CD4-positive, alpha-beta T cell treated with Interleukin-10 for 1 hour (primary cell): ENCODE measurements around the gene ERC1.
"Not testable (repeated sequence)": the region's sequence is repeated elsewhere in the genome, so short reads cannot be mapped to it uniquely, and the experiment has no call there.

Source experiments
- DNase-seq: peaks from one replicate; pipeline ENCODE4 v3.0.0-alpha.2; 2020

The ERC1 gene

DNA sequence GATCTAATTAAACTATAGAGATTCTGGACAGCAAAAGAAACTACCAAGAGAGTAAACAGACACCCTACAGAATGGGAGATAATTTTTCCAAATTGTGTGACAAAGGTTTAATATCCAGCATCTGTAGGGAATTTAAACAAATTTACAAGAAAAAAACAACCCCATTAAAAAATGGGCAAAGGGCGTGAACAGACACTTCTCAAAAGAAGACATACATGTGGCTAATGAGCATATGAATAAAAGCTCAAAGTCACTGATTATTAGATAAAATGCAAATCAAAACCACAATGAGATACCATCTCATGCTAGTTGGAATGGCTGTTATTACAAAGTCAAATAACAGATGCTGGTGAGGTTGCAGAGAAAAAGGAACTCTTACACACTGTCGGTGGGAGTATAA is 309.4 kb downstream of the ERC1 start:
- no peak for DNase-seq

DNA sequence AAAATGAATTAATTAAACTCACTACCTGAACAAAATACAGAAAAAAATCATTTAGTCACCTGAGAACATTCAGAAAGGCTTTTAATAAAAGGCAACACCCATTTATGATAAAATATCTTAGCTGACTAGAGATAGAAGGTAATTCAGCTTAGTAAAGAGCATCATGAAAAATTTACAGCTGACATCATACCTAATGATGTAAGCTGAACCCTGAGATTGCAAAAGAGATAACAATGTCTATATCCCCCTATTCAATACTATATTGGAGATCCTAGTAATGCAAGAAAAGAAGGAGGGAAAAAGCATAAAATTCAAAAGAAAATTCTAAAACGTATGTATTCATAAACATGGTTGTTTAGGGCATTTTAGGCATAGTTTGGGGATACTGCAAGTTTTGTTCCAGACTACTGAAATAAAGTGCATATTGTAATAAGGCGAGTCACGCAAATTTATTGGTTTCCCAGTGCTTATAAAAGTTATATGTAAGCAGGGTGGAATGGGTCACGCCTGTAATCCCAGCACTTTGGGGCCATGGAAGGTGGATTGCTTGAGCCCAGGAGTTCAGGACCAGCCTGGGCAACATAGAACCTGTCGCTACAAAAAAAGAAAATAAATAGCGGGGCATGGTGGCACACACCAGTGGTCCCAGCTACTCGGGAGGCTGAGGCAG is 311.3 kb downstream of the ERC1 start:
- DNase-seq = no peak

DNA sequence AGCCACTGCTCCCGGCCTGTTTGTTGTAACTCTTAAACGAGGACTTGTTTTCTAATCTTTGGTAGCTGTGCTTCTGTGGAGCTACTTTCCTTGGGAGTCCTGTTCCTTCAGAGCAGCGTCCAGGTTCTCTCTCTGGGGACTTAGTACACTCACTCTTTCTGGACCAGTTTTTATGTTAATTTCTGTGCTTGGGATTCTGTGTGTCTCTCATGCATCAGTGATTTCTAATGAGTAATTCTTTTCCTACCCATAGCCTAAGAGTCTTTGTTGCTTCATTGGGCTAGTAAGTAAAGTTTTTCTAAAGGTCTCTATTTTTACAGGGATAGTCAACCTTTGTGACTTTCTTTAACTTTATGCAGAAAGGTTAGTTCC is 314.0 kb downstream of the ERC1 start:
- no peak for DNase-seq

DNA sequence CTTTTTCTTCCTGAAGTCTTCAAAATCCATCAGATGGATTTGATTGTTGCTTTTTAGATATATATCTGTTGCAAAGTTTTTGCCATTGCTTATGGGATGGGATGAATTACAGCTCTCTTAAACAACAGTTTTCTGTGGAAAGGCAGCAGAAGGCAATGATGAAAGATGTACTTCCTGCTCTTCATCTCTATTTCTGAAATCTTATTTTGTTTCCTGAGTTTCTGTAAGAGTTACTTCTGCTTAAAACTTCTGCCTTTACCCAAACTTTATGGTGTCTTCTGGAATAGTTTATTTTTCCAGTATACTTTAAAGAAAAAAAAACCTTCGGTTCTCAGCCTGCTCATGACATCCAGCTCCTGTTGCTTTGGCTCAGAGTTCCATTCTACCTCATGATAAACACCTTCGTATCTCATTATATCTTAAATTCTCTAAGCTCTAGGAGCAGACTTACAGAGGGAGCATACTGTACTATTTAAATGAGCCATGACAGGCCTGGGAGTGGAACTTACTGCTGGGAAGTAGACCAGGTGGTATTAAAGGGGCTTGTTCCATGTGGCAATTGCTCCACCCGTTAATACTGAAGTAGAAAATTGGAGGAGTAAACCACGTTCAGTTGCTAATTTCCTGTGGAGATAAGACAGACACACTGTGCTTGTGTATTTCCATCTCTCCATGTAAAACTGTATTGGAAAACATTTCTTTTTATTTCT is 314.9 kb downstream of the ERC1 start:
- no peak for DNase-seq

DNA sequence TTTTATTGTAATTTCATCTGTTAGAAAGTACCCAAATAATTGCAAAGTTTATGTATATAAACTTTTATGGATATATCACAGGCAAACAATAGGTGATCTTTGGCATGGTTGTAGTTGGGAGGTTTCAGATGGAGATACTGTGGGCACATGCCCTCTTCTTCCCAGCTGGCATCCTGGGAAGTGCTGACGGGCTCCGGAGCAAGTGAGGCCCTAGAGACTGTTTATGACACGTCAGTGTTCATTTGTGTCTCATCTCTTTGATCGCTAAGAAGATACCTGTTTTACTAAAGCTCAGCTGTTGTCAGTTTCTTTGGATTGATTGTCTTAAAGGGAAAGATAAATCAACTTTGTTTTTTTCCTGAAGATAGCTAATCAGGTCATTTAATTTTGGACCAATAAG is 315.8 kb downstream of the ERC1 start:
- DNase-seq = no peak

DNA sequence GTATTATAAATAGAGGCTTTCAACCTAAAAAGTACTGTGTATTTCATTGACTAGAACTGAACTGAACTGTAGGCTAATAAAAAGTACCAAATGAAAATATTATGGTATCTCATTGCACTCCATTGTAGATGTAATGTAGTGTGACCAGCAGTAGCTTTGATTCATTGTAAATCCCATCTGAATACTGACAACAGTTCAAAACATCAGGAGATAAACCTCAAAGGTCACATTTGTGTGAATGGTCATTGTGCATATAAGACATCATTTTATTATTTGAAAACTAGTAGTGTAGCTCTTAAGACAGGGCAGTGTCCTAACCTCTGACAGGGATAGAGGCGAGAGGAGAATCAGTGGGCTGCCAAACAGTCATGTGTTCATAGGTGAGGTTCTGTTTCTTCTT is 316.8 kb downstream of the ERC1 start:
- DNase-seq = no peak

- no peak for DNase-seq
Observed at GRCh38 chr12:1309613-1310012, 318.6 kb downstream of the ERC1 start.

- DNase-seq = no peak
Observed at GRCh38 chr12:1310653-1311052, 319.6 kb downstream of the ERC1 start.

- no peak for DNase-seq
Observed at GRCh38 chr12:1311145-1311544, 320.1 kb downstream of the ERC1 start.

GRCh38 chr12:1313906-1314305 is 322.9 kb downstream of the ERC1 start:
- no peak for DNase-seq

DNA sequence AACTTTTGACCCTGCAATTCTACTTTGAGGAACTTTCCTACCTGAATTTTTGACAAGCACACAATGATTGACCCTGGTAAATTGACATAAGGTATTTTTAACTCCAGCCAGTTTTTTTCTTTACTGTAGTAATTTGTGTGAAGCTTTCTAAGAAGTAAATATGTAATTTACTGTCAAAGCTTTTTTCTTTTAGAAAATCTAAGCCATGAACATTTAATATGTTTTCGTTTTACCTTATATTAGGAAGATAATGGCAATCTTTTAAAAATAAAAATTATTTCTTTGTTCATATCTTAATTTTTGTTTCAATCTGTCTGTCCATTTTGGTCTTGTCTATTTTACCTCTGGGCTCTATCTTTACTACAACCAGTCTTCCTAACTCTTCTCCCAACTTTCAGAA is 323.5 kb downstream of the ERC1 start:
- no peak for DNase-seq

DNA sequence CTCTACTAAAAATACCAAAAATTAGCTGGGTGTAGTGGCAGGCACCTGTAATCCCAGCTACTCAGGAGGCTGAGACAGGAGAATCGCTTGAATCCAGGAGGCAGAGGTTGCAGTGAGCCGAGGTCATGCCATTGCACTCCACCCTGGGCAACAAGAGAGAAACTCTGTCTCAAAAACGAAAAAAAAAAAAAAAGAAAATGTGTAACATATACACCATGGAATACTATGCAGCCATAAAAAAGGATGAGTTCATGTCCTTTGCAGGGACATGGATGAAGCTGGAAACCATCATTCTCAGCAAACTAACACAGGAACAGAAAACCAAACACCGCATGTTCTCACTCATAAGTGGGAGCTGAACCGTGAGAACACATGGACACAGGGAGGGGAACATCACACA is 326.0 kb downstream of the ERC1 start:
- not testable (repeated sequence) for DNase-seq

DNA sequence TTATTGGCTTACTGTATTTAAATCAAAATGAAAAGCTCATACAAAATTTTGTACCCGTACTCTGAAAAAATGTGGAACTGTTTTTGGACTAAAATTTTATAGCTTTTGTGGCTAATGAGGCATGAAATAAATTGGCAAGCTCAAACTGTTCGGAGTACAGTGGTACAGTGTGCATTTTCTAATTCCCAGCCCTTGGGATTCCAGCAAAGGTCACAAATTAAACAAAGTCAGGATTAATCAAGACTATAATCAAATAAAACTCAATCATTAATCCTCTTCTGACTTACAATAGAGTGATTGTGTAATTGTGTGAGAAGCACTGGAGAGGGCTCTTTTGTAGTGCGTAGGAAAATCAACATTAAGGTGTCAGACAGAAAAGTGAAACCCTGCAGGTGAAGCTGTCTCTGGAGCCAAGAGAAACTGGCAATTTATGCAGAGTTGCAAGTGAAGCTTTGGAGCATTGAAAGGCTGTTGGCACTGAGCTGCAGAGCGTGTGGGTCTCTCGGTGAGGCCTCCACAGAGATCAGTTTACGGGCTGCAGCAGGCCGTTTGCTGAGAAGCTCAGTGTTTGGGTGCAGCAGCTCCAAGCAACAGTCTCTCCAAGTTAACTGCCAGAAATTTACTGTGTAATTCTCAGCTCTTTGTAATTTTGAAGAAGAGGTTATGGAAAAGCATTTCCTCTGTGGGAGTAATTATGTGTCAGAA is 327.5 kb downstream of the ERC1 start:
- DNase-seq = no peak

DNA sequence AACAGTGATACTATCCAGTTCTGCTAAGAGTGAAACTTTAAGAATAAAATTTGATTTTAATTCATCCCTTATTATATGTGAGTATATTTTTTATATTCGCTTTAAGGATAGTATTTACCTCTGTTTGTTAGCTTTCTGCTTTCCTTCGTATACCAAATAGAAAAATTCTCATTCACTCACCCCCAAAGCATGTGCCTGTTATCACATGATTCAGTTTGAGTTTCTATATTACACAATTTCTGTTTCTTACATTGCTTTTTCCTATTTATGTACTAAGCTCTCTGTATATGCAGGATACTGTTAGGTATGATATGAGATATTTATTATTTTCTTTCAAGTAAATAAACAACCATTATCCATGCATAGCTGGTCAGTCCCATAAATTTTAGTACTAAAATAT is 328.2 kb downstream of the ERC1 start:
- no peak for DNase-seq

GRCh38 chr12:1320021-1320420 is 329.0 kb downstream of the ERC1 start:
- no peak for DNase-seq

- DNase-seq = no peak
Observed at GRCh38 chr12:1322821-1323220, 331.8 kb downstream of the ERC1 start.

DNA sequence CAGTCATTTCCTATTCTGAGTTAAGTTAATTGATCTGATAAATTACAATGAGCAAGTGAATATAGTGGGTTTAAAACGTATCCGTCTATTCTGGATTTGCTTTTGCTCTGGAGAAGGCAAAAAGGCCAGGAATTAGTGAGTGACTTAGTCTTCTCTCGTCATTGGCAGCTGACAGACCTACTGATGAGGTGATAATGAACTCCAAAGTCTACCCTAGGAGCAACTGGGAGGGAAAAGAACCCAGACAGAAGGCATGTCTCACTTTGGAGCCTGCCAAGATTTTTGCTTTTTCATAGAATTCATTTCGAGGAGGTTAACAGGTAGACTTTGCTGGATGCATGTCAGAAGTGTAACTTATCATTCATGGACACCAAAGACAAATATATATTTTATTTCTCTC is 333.1 kb downstream of the ERC1 start:
- no peak for DNase-seq

GRCh38 chr12:1324910-1325309 is 333.9 kb downstream of the ERC1 start:
- no peak for DNase-seq

GRCh38 chr12:1325666-1326065 is 334.6 kb downstream of the ERC1 start:
- DNase-seq = no peak

DNA sequence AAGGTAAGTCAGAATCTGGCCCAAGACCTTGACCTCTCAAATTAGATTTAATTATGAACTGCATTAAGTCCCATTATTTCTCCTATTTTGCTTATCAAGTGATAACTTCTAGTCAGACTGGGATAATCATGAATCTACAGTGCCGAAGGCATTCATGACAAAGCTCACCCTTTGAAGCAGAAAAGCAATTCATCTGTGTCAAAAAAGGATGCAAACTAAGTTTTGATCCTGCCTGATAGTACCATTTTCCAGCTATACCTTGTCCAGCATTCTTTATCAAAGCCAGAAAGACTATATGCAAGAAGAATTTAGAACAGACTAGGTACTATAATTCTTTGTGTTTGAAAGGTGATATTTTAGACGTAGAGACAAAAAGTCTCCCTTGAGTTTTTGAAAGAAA is 335.2 kb downstream of the ERC1 start:
- no peak for DNase-seq

GRCh38 chr12:1328391-1328790 is 337.4 kb downstream of the ERC1 start:
- DNase-seq = peak; percentile 6

DNA sequence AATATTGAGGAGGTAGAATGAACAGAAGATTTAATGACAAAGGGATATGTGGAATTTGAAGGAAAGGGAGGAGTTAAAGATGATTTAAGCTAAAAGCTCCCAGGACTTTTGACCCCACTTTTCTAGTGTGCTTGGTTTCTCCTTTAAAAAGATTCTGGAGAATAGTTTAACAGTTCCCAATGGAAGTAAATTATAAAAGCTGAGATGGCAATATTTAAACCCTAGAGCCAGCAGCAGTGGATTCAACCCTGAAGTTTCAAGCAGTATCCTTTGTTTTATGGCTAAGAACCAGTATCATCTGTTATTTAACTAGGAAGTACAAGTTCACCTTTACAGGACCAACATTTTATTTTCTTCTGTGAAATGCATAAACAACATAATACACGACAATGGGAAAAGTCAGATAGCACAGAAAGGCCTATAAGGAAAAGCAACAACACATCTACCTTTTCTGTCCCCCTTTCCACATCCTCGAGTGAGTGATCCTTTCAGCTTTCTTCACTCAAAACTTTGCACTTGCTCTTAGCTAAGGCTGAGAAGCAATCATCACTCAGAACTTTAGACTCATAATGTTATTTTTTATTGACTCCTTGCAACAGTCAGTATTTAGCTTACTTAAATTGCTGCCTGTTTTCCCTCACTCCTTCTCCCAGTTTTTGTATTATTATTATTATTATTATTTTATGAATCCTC is 338.9 kb downstream of the ERC1 start:
- no peak for DNase-seq

- DNase-seq = no peak
Observed at GRCh38 chr12:1330477-1330827, 339.4 kb downstream of the ERC1 start.

GRCh38 chr12:1332327-1332726 is 341.3 kb downstream of the ERC1 start:
- DNase-seq = no peak
